ENCODE measurements around the gene EPM2A.

EPM2A gene

GRCh38 chr6:145600299-145600698, 135.0 kb downstream of the EPM2A start:
- Histone ChIP-seq H3K36me3 (ENCODE audit: insufficient read depth, low read length) (no peaks in the 10 kb centered on the region), H3K4me3 (ENCODE audit: low read length, poor library complexity, severe bottlenecking) (no peak overlapping the region), H3K4me1 (ENCODE audit: insufficient read depth, low read length, poor library complexity, severe bottlenecking) (no peaks in the 10 kb centered on the region), H3F3A (ENCODE audit: low read depth) (no peaks in the 10 kb centered on the region), H4K20me1 (ENCODE audit: insufficient read depth, low read length, poor library complexity, severe bottlenecking) (no peaks in the 10 kb centered on the region), H3K9me3 (ENCODE audit: insufficient read depth, low read depth, low read length) (no peaks in the 10 kb centered on the region), H3K9me2 (replicated peaks; ENCODE audit: low read depth, low read length) (no peaks in the 10 kb centered on the region), H3K9ac (ENCODE audit: low read depth, low read length, poor library complexity, severe bottlenecking) (no peak overlapping the region), H2AFZ (ENCODE audit: low read length) (no peak overlapping the region), H3K79me2 (ENCODE audit: insufficient read depth, low read length) (no peaks in the 10 kb centered on the region), H3K4me2 (ENCODE audit: low read depth, low read length, poor library complexity, severe bottlenecking) (no peak overlapping the region), H3K27me3 (ENCODE audit: insufficient read depth, low read length, poor library complexity, severe bottlenecking) (no peaks in the 10 kb centered on the region)
- TF ChIP-seq, protein P1, sequence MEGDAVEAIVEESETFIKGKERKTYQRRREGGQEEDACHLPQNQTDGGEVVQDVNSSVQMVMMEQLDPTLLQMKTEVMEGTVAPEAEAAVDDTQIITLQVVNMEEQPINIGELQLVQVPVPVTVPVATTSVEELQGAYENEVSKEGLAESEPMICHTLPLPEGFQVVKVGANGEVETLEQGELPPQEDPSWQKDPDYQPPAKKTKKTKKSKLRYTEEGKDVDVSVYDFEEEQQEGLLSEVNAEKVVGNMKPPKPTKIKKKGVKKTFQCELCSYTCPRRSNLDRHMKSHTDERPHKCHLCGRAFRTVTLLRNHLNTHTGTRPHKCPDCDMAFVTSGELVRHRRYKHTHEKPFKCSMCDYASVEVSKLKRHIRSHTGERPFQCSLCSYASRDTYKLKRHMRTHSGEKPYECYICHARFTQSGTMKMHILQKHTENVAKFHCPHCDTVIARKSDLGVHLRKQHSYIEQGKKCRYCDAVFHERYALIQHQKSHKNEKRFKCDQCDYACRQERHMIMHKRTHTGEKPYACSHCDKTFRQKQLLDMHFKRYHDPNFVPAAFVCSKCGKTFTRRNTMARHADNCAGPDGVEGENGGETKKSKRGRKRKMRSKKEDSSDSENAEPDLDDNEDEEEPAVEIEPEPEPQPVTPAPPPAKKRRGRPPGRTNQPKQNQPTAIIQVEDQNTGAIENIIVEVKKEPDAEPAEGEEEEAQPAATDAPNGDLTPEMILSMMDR (conservative IDR thresholded peaks at IDR 0.05; ENCODE audit: low read length) = no peak
- no peak for TF ChIP-seq EZH2phosphoT487 (IDR thresholded peaks at IDR 0.05; ENCODE audit: borderline replicate concordance)

DNA sequence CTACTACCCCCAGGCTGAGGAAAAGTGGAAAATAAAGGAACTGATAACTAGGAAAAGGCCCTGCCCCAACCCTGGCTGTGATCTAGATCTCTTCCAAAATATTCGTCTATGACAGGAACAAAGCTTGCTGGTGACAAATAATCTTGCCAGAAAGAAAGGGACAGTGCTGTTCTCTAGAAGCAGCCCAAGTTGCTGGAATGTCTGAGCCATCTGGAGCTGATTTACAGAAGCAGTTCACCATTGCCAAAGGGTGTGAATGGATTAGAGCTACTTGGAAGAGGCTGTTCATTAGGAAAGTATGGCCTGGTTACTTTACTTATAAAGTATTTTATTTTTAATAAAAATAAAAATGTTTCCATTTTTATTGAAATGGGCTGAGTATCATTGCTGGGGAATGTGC, 146.3 kb downstream of the EPM2A start:
- H3K79me2 ChIP-seq (ENCODE audit: insufficient read depth, low read length) = no peaks in the 10 kb centered on the region
- H2AFZ ChIP-seq (ENCODE audit: low read length) = no peak overlapping the region
- no peaks in the 10 kb centered on the region for H3K4me1 ChIP-seq (ENCODE audit: insufficient read depth, low read length, poor library complexity, severe bottlenecking)
- H3K9me2 ChIP-seq (replicated peaks; ENCODE audit: low read depth, low read length) = no peaks in the 10 kb centered on the region
- no peak overlapping the region for H3K4me3 ChIP-seq (ENCODE audit: low read length, poor library complexity, severe bottlenecking)
- H3K9me3 ChIP-seq (ENCODE audit: insufficient read depth, low read depth, low read length) = no peaks in the 10 kb centered on the region
- H4K20me1 ChIP-seq (ENCODE audit: insufficient read depth, low read length, poor library complexity, severe bottlenecking) = no peaks in the 10 kb centered on the region
- H3K4me2 ChIP-seq (ENCODE audit: low read depth, low read length, poor library complexity, severe bottlenecking) = no peak overlapping the region
- no peaks in the 10 kb centered on the region for H3K36me3 ChIP-seq (ENCODE audit: insufficient read depth, low read length)
- TF ChIP-seq EZH2phosphoT487 (IDR thresholded peaks at IDR 0.05; ENCODE audit: borderline replicate concordance) = no peak
- TF ChIP-seq, protein P1 (conservative IDR thresholded peaks at IDR 0.05; ENCODE audit: low read length) = no peak
- H3K9ac ChIP-seq (ENCODE audit: low read depth, low read length, poor library complexity, severe bottlenecking) = no peak overlapping the region
- H3F3A ChIP-seq (ENCODE audit: low read depth) = no peaks in the 10 kb centered on the region
- H3K27me3 ChIP-seq (ENCODE audit: insufficient read depth, low read length, poor library complexity, severe bottlenecking) = no peaks in the 10 kb centered on the region

DNA sequence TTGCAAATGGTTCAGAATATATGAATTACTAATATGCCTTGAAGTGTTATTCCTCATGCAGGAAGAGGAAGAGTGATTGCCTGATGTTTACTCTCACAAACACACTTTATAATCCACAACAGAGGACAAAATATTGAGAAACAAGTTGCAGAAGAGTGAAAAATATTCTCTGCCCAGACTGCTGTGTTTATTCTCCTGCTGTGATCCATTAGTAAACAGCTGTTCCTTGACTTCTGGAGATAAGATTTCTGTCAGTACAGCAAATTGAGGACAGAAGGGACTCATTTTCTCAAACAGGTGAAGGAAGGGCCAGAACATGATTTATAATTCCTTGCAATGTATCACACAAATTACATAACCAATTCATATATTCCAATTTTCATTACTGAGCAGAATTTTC, 148.0 kb downstream of the EPM2A start:
- no peak overlapping the region for H2AFZ ChIP-seq (ENCODE audit: low read length)
- H3K4me1 ChIP-seq (ENCODE audit: insufficient read depth, low read length, poor library complexity, severe bottlenecking) = no peaks in the 10 kb centered on the region
- no peak overlapping the region for H3K4me3 ChIP-seq (ENCODE audit: low read length, poor library complexity, severe bottlenecking)
- H3K9me3 ChIP-seq (ENCODE audit: insufficient read depth, low read depth, low read length) = no peaks in the 10 kb centered on the region
- no peaks in the 10 kb centered on the region for H4K20me1 ChIP-seq (ENCODE audit: insufficient read depth, low read length, poor library complexity, severe bottlenecking)
- H3K36me3 ChIP-seq (ENCODE audit: insufficient read depth, low read length) = no peaks in the 10 kb centered on the region
- H3K79me2 ChIP-seq (ENCODE audit: insufficient read depth, low read length) = no peaks in the 10 kb centered on the region
- H3K9ac ChIP-seq (ENCODE audit: low read depth, low read length, poor library complexity, severe bottlenecking) = no peak overlapping the region
- TF ChIP-seq, protein P1 (conservative IDR thresholded peaks at IDR 0.05; ENCODE audit: low read length) = no peak
- no peak for TF ChIP-seq EZH2phosphoT487 (IDR thresholded peaks at IDR 0.05; ENCODE audit: borderline replicate concordance)
- no peaks in the 10 kb centered on the region for H3K9me2 ChIP-seq (replicated peaks; ENCODE audit: low read depth, low read length)
- H3K4me2 ChIP-seq (ENCODE audit: low read depth, low read length, poor library complexity, severe bottlenecking) = no peak overlapping the region
- H3F3A ChIP-seq (ENCODE audit: low read depth) = no peaks in the 10 kb centered on the region
- no peaks in the 10 kb centered on the region for H3K27me3 ChIP-seq (ENCODE audit: insufficient read depth, low read length, poor library complexity, severe bottlenecking)

Data from Loucy (cell line).